ENCODE results near the gene ABCB9.
A peak's percentile ranks its signal among the peaks of the same experiment; 100 is the strongest.

The ABCB9 gene

DNA sequence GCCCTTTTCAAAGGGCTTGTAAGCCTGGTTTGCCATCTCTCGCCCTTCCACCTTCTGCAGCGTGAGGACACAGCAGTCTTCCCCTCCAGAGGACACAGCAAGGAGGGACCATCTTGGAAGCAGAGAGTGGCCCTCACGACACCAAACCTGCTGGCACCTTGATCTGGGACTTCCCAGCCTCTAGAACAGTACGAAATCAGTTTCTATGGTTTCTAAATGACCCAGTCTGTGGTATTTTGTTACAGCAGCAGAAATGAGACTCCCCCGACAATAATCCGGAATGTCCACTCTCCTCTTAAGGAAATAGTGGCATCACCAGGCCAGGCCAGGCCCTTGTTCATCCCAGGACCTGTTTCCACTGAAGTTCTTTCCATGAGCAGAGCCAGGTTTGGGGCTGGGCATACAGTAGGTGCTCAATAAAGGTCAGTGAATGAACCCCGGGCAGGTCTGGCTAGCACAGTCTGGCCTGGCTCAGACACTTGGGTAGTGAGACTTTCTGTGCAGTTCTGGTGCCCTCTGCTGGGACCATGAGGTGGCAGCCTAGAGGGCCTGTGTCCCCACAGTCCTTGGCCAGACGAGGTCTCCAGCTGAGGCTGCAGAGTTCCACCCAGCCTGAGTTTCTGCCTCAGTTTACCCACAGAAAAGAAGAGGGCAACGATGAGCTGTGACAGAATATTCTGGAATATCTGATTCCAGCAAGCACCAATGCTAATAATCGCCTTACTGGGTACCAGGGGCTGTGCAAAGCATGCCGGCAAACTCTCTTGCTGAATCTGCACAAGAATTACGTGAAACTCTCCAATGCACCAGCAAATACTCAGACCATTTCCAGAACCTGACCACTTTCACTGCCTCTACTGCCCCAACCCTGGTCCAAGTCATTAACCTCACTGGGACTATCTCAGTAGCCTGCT, 14.0 kb downstream of the ABCB9 start:
- peak; percentile 79 for DNase-seq (ENCODE audit: low read depth)
- H3K4me3 ChIP-seq (ENCODE audit: low read depth, low read length) = no peak overlapping the region
- TF ChIP-seq, protein P1, sequence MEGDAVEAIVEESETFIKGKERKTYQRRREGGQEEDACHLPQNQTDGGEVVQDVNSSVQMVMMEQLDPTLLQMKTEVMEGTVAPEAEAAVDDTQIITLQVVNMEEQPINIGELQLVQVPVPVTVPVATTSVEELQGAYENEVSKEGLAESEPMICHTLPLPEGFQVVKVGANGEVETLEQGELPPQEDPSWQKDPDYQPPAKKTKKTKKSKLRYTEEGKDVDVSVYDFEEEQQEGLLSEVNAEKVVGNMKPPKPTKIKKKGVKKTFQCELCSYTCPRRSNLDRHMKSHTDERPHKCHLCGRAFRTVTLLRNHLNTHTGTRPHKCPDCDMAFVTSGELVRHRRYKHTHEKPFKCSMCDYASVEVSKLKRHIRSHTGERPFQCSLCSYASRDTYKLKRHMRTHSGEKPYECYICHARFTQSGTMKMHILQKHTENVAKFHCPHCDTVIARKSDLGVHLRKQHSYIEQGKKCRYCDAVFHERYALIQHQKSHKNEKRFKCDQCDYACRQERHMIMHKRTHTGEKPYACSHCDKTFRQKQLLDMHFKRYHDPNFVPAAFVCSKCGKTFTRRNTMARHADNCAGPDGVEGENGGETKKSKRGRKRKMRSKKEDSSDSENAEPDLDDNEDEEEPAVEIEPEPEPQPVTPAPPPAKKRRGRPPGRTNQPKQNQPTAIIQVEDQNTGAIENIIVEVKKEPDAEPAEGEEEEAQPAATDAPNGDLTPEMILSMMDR (conservative IDR thresholded peaks at IDR 0.05; ENCODE audit: low read depth, low read length) = peak; percentile 93

DNA sequence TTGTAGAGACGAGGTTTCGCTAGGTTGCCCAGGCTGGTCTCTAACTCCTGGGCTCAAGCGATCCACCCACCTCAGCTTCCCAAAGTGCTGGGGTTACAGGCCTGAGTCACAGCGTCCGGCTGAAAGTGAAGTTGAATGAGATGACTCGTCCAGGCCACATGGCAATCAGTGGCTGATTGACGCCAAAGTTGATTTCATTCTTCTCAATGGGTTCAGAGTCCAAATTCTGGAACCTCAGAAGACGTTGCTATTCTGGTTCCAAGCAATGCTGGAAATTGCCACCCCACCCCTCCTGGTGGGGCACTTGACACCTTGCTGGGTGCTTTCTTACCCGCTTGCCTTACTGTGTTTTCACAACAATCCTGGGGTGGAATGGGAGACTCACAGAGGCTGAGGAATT, 14.9 kb downstream of the ABCB9 start:
- no peak overlapping the region for H3K4me3 ChIP-seq (ENCODE audit: low read depth, low read length)
- peak; percentile 25 for DNase-seq (ENCODE audit: low read depth)
- TF ChIP-seq, protein P1 (conservative IDR thresholded peaks at IDR 0.05; ENCODE audit: low read depth, low read length) = no peak

DNA sequence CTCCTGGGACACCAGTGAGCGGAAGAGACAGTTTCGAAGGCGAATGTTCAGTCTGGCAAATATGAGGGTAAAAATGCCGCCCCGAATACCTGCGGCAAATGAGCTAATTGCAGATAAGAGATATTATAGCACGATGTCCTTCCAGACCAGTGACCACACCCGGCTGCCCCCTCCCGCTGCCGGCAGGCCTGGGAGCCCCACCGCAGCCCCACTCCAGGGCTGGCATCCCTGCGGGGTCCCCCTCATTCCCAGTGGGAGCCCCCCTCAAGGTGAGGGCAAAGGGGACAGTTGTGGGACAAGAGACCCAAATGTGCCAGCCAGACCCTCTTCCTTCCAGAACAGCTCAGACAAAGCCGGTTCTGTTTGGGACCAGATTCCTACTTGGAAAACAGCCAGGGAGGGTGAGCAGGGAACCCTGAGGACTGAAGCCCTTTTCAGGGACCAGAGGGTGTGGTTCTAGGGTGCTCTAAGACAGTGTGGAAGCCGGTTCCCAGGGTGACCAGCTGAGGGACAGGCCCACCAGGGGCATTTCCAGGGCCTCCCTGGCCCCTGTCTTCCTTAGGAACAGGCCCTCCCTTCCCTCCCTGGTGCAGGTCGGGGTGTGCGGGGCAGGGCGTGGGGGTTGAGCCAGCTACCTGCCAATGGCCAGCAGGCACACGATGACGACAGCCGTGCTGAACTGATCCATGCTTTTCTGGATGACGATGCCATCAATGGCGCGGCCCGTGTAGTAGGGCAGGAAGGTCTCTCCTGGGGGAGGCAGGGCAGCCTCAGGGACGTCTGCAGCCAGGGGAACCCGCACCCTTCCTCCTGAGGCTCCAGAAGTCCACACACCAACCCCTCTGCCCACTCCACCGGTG, 16.2 kb downstream of the ABCB9 start:
- no peak for DNase-seq (ENCODE audit: low read depth)
- H3K4me3 ChIP-seq (ENCODE audit: low read depth, low read length) = no peak overlapping the region
- TF ChIP-seq, protein P1 (conservative IDR thresholded peaks at IDR 0.05; ENCODE audit: low read depth, low read length) = no peak

DNA sequence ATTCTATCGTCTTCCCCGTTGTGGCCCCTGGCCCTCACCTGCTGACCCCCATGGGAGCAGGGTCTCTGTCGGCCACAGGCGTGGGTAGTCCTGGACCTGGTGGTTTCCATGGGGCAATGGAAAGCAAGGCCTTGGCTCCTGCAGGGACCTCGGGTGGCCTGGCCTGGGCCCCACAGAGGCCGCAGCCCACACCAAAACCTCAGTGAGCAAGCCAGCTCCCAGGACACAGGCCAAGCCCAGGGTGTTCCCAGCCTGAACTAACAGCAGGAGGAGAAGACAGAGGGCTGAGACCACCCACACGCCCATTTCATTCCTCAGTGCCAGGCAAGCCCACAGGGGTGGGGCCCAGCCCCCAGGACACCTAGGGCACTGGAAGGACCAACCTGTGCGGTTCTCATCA, 16.9 kb downstream of the ABCB9 start:
- DNase-seq (ENCODE audit: low read depth) = no peak
- TF ChIP-seq, protein P1 (conservative IDR thresholded peaks at IDR 0.05; ENCODE audit: low read depth, low read length) = no peak
- no peak overlapping the region for H3K4me3 ChIP-seq (ENCODE audit: low read depth, low read length)

DNA sequence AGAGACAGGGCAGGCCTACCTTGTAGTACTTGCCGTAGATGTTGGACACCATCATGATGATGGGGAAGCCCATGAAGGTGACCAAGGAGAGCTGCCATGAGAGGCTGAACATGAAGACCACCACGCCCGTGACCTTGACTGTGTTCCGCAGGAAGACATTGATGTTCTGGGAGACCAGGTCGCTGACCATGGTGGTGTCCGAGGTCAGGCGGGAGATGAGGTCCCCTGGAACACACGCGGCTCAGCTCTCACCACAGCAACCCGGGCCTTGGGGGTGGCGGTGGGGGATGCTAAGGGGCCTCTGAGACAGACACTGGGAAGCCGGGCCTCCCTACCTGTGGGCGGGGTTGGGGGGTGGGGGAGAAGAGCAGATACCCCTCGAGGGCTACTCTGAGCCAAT, 17.7 kb downstream of the ABCB9 start:
- no peak overlapping the region for H3K4me3 ChIP-seq (ENCODE audit: low read depth, low read length)
- TF ChIP-seq, protein P1 (conservative IDR thresholded peaks at IDR 0.05; ENCODE audit: low read depth, low read length) = no peak
- DNase-seq (ENCODE audit: low read depth) = no peak

DNA sequence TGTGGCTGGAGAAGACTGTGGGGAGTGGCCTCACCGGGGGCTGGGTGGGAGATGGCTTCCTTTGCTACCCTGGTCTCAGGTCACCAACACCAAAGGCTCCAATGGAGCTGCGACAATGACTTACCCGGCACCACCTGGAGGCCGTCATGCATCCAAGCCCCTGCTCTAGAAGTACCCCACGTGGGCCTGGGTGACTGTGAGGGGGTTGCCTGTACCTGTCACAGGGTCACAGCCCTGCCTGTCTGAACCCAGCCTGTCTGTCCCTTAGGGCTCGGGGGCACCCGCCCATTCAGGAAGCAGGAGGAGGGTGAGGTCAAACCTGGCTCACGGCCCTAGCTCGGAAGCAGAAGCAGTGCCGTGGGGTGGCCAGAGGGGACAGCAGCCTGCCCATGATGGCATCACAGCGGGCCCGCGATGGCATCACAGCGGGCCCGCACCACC, 18.9 kb downstream of the ABCB9 start:
- no peak for DNase-seq (ENCODE audit: low read depth)
- TF ChIP-seq, protein P1 (conservative IDR thresholded peaks at IDR 0.05; ENCODE audit: low read depth, low read length) = no peak
- H3K4me3 ChIP-seq (ENCODE audit: low read depth, low read length) = no peak overlapping the region
